SK-N-SH (cell line): ENCODE results near the gene ST8SIA4. TPM values are rescaled to one million over a fixed set of nuclear protein-coding genes. Genes with fewer than 3 reads are reported as not detected.

Source experiments
- CTCF ChIA-PET: fragments of 300-600, 350-600 bp; formaldehyde crosslinking; extraction: SDS; loops from one replicate; lab custom pipeline; 2021; lab: Yijun Ruan, JAX
- POLR2A ChIA-PET: fragments of 350-600 bp; sonication (Branson Sonifier 250); formaldehyde crosslinking; extraction: SDS; loops from one replicate; lab custom pipeline; 2020; ENCODE audit warnings: antibody characterized with exemption, inconsistent platforms; lab: Yijun Ruan, JAX
- DNase-seq: peaks from one replicate; pipeline ENCODE4 v3.0.0; 2012
- H2AFZ ChIP-seq: fragments of 200-600 bp; sonication (generic); 2 replicates; pipeline ENCODE4 v1.8.1; 2016; ENCODE audit warnings: antibody characterized with exemption, mild to moderate bottlenecking, low read depth
- H3F3A ChIP-seq: fragments of 200-600 bp; sonication (generic); replicated peaks from 2 replicates; pipeline ENCODE3; 2016; ENCODE audit warnings: antibody characterized with exemption, mild to moderate bottlenecking; ENCODE audit not compliant: insufficient read depth
- H3K27ac ChIP-seq, 2 experiments: fragments of 200-500 bp in 1 of 2; fragments of 200-600 bp in 1 of 2; sonication (Bioruptor generic) in 1 of 2; sonication (generic), shearing (Covaris generic) in 1 of 2; 2 replicates each; pipeline versions ENCODE4 v1.5.1 to v1.6.1; 2014 to 2016; ENCODE audit warnings: low read depth in 2 of 2, inconsistent platforms in 1 of 2, low read length in 1 of 2, mild to moderate bottlenecking in 1 of 2, mixed read lengths in 1 of 2
- H3K27me3 ChIP-seq: fragments of 200-600 bp; sonication (generic), shearing (Covaris generic); 2 replicates; pipeline ENCODE4 v1.6.1; 2016; ENCODE audit warnings: mixed run types; ENCODE audit not compliant: insufficient read depth
- H3K36me3 ChIP-seq, 2 experiments: fragments of 200-500 bp in 1 of 2; fragments of 200-600 bp in 1 of 2; sonication (Bioruptor generic) in 1 of 2; sonication (generic) in 1 of 2; replicated peaks in 1 of 2; 2 replicates each; pipeline versions ENCODE3 to v1.5.1; 2014 to 2016; ENCODE audit warnings: low read length in 1 of 2, mild to moderate bottlenecking in 1 of 2; ENCODE audit not compliant: insufficient read depth in 2 of 2, control insufficient read depth in 1 of 2
- H3K4me1 ChIP-seq, 2 experiments: fragments of 200-500 bp in 1 of 2; fragments of 200-600 bp in 1 of 2; sonication (Bioruptor generic) in 1 of 2; sonication (generic), shearing (Covaris generic) in 1 of 2; 2 replicates each; pipeline versions ENCODE4 v1.5.1 to v1.6.1; 2014 to 2016; ENCODE audit warnings: low read depth in 1 of 2, low read length in 1 of 2, mixed run types in 1 of 2; ENCODE audit not compliant: insufficient read depth in 2 of 2, control insufficient read depth in 1 of 2
- H3K4me2 ChIP-seq: fragments of 200-600 bp; sonication (generic), shearing (Covaris generic); 2 replicates; pipeline ENCODE4 v1.6.1; 2017; ENCODE audit warnings: mixed run types
- H3K4me3 ChIP-seq, 2 experiments: fragments of 200-500 bp in 1 of 2; fragments of 200-600 bp in 1 of 2; sonication (Bioruptor generic) in 1 of 2; sonication (generic), shearing (Covaris generic) in 1 of 2; 2 replicates each; pipeline versions ENCODE4 v1.5.1 to v1.8.1; 2014 to 2016; ENCODE audit warnings: low read depth in 2 of 2, inconsistent platforms in 1 of 2, low read length in 1 of 2, mild to moderate bottlenecking in 1 of 2, mixed read lengths in 1 of 2, moderate library complexity in 1 of 2
- H3K79me2 ChIP-seq: fragments of 200-600 bp; sonication (generic); 2 replicates; pipeline ENCODE4 v1.8.1; 2017; ENCODE audit warnings: mild to moderate bottlenecking; ENCODE audit not compliant: insufficient read depth
- H3K9ac ChIP-seq: fragments of 200-600 bp; sonication (generic); 2 replicates; pipeline ENCODE4 v1.6.1; 2017; ENCODE audit warnings: mixed run types
- H3K9me2 ChIP-seq: fragments of 200-600 bp; sonication (generic); 2 replicates; pipeline ENCODE4 v1.6.1; 2017; ENCODE audit warnings: mixed run types
- H3K9me3 ChIP-seq: fragments of 200-600 bp; sonication (generic); 2 replicates; pipeline ENCODE4 v1.6.1; 2017; ENCODE audit warnings: mixed run types, mild to moderate bottlenecking, moderate library complexity
- H4K20me1 ChIP-seq: fragments of 200-600 bp; sonication (generic); 2 replicates; pipeline ENCODE4 v1.6.1; 2017; ENCODE audit warnings: mild to moderate bottlenecking, mixed run types; ENCODE audit not compliant: insufficient read depth
- ELF1 ChIP-seq: IDR thresholded peaks from 2 replicates; pipeline ENCODE4 v1.4.0; 2012
- EZH2phosphoT487 ChIP-seq: fragments of 200-600 bp; sonication (generic); IDR thresholded peaks from 2 replicates; pipeline ENCODE4 v1.6.1; 2017; ENCODE audit warnings: low read depth, mixed run types, mild to moderate bottlenecking, antibody characterized with exemption, moderate library complexity, borderline replicate concordance
- FOSL2 ChIP-seq: IDR thresholded peaks from 2 replicates; pipeline ENCODE4 v1.4.0; 2012; ENCODE audit warnings: low read depth, mild to moderate bottlenecking, moderate library complexity, borderline replicate concordance
- FOXM1 ChIP-seq: IDR thresholded peaks from 2 replicates; pipeline ENCODE4 v1.4.0; 2012; ENCODE audit warnings: low read depth, mild to moderate bottlenecking
- NFIC ChIP-seq: IDR thresholded peaks from 2 replicates; pipeline ENCODE4 v1.4.0; 2012; ENCODE audit warnings: borderline replicate concordance
- RCOR1 ChIP-seq: fragments of 150-350 bp; IDR thresholded peaks from 2 replicates; pipeline ENCODE4 v1.6.1; 2017; ENCODE audit warnings: antibody characterized with exemption, low read length
- TEAD4 ChIP-seq: IDR thresholded peaks from 2 replicates; pipeline ENCODE4 v1.4.0; 2012; ENCODE audit warnings: mild to moderate bottlenecking, borderline replicate concordance; ENCODE audit not compliant: insufficient read depth
- ZBTB33 ChIP-seq: IDR thresholded peaks from 2 replicates; pipeline ENCODE4 v1.4.0; 2012; ENCODE audit warnings: low read depth, borderline replicate concordance
- WGBS: methylation state at CpG from one replicate; pipeline ENCODE4 v1.1.6; 2017; ENCODE audit warnings: low lambda C conversion rate; 5-methylcytosine and 5-hydroxymethylcytosine counted together
- polyA plus RNA-seq, 3 experiments: library from polyadenylated mRNA; depleted of rRNA; stranded (reverse); fragments of >200 nt; gene quantifications; 2 replicates each; pipeline ENCODE4 v1.2.3, GENCODE V29; 2012
- TF ChIP-seq, protein P1 (sequence below): fragments of 200-600 bp; sonication (generic); IDR thresholded peaks from 2 replicates; pipeline ENCODE4 v1.6.1; 2017; ENCODE audit warnings: antibody characterized with exemption, mild to moderate bottlenecking, moderate library complexity

The ST8SIA4 gene
- polyA plus RNA-seq, 1 of the 3 experiments (the other 2 are of a cell fraction) = 0.02 TPM

DNA sequence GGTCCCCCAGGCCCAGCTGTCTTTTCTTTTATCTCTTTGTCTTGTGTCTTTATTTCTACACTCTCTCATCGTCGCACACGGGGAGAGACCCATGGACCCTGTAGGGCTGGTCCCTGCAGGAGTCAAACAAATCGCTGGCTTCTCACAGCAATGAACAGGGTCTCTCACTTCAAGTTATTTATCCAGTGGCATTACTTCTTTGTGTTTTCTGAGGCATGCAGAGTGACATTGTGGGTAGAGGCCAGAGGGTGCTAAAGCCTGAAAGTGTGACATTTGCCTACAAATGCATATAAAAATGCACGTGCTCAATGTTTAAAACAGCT, 127.6 kb downstream of the ST8SIA4 start:
- WGBS = 80% methylated on average over 5 of the region's 5 CpGs
- Histone ChIP-seq H3K27me3 (no peaks in the 10 kb centered on the region), H3K9me2 (no peaks in the 10 kb centered on the region), H3K27ac (no peak overlapping the region), H3K36me3 (no peaks in the 10 kb centered on the region), H3F3A (peaks cover 16% of the 10 kb centered on the region), H4K20me1 (no peaks in the 10 kb centered on the region), H3K9me3 (no peaks in the 10 kb centered on the region), H3K4me1 (peaks cover 0 to 11% of the 10 kb centered on the region in 2 experiments; a peak in 2 of 4 replicates), H3K4me2 (no peak overlapping the region), H3K4me3 (no peak overlapping the region), H3K9ac (no peak overlapping the region), H3K79me2 (no peaks in the 10 kb centered on the region), H2AFZ (no peak overlapping the region)
- no peak for DNase-seq
- ChIA-PET POLR2A (no interaction called here), CTCF (interaction anchor here (1.3 to 2.5 kb wide), 3 partner anchors 13 to 903 kb away, joined by 3 to 13 read pairs (median 6); no protein-coding TSS in a partner anchor)
- TF ChIP-seq TEAD4 (no peak), EZH2phosphoT487 (no peak), RCOR1 (no peak), ZBTB33 (no peak), FOXM1 (no peak)

DNA sequence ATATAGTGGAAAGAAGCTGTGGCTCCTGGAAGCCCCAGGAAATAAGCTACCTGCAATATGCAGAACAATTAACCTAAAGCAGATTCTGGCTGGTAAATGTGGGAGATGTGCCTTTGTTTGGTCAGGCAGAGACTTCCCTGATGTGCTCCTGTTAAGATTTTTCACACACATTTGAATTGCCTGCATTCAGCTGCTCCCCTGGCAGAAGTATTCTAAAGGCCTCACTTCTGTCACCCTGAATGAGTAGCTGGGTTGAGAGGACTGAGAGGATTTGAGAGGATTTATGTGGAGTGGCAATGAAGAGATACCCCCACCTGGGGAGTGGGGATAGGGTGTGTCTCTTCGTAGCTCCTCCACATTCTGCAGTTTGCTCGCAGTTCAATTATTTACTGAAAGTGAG, 130.5 kb downstream of the ST8SIA4 start:
- Histone ChIP-seq H3K4me2 (no peak overlapping the region), H3K4me1 (peaks cover 0 to 11% of the 10 kb centered on the region in 2 experiments; a peak in 1 of 4 replicates), H3K36me3 (no peaks in the 10 kb centered on the region), H4K20me1 (no peaks in the 10 kb centered on the region), H3F3A (peaks cover 11% of the 10 kb centered on the region), H3K4me3 (no peak overlapping the region), H2AFZ (no peak overlapping the region), H3K79me2 (no peaks in the 10 kb centered on the region), H3K9me3 (no peaks in the 10 kb centered on the region), H3K27ac (no peak overlapping the region), H3K9me2 (no peaks in the 10 kb centered on the region), H3K9ac (no peak overlapping the region), H3K27me3 (no peaks in the 10 kb centered on the region)
- POLR2A ChIA-PET = no interaction called here
- no peak for TF ChIP-seq FOSL2
- TF ChIP-seq ZBTB33 = no peak
- no peak for TF ChIP-seq NFIC
- TF ChIP-seq ELF1 = no peak
- TF ChIP-seq, protein P1, sequence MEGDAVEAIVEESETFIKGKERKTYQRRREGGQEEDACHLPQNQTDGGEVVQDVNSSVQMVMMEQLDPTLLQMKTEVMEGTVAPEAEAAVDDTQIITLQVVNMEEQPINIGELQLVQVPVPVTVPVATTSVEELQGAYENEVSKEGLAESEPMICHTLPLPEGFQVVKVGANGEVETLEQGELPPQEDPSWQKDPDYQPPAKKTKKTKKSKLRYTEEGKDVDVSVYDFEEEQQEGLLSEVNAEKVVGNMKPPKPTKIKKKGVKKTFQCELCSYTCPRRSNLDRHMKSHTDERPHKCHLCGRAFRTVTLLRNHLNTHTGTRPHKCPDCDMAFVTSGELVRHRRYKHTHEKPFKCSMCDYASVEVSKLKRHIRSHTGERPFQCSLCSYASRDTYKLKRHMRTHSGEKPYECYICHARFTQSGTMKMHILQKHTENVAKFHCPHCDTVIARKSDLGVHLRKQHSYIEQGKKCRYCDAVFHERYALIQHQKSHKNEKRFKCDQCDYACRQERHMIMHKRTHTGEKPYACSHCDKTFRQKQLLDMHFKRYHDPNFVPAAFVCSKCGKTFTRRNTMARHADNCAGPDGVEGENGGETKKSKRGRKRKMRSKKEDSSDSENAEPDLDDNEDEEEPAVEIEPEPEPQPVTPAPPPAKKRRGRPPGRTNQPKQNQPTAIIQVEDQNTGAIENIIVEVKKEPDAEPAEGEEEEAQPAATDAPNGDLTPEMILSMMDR = no peak
- 82% methylated on average over 2 of the region's 2 CpGs for WGBS
- DNase-seq = no peak
- CTCF ChIA-PET = interaction anchor here (0.8 kb wide), 1 partner anchor 906 kb away, joined by 3 read pairs; no protein-coding TSS in a partner anchor
